ENCODE data around the gene SCUBE1.

GRCh38 chr22:43170131-43170480, 173.1 kb downstream of the SCUBE1 start:
- TF ChIP-seq CTCF (IDR thresholded peaks at IDR 0.05) (no peak), EP300 (IDR thresholded peaks at IDR 0.05) (no peak)
